ENCODE measurements around the gene LAMB4.

Gene LAMB4

GRCh38 chr7:108077709-108078108, 52.5 kb downstream of the LAMB4 start:
- DNase-seq = no peak

GRCh38 chr7:108076156-108076555, 54.0 kb downstream of the LAMB4 start:
- no peak for DNase-seq

GRCh38 chr7:108073305-108074070, 56.7 kb downstream of the LAMB4 start:
- peak; percentile 81 for DNase-seq

- no peak for DNase-seq
Measured at GRCh38 chr7:108072739-108073138, 57.4 kb downstream of the LAMB4 start.

- DNase-seq = no peak
Measured at GRCh38 chr7:108072116-108072515, 58.0 kb downstream of the LAMB4 start.

GRCh38 chr7:108071551-108071950, 58.6 kb downstream of the LAMB4 start:
- DNase-seq = peak; percentile 66

GRCh38 chr7:108069646-108070045, 60.5 kb downstream of the LAMB4 start:
- no peak for DNase-seq

GRCh38 chr7:108067844-108068243, 62.3 kb downstream of the LAMB4 start:
- DNase-seq = no peak

- DNase-seq = no peak
Measured at GRCh38 chr7:108066486-108066885, 63.7 kb downstream of the LAMB4 start.

- DNase-seq = no peak
Measured at GRCh38 chr7:108063520-108063933, 66.6 kb downstream of the LAMB4 start.

GRCh38 chr7:108062250-108063014, 67.7 kb downstream of the LAMB4 start:
- DNase-seq = no peak

GRCh38 chr7:108059526-108059925, 70.6 kb downstream of the LAMB4 start:
- no peak for DNase-seq

GRCh38 chr7:108057951-108058481, 72.1 kb downstream of the LAMB4 start:
- no peak for DNase-seq

- DNase-seq = no peak
Measured at GRCh38 chr7:108055611-108056021, 74.5 kb downstream of the LAMB4 start.

GRCh38 chr7:108054537-108054936, 75.6 kb downstream of the LAMB4 start:
- DNase-seq = no peak

- DNase-seq = no peak
Measured at GRCh38 chr7:108053250-108053649, 76.9 kb downstream of the LAMB4 start.

- no peak for DNase-seq
Measured at GRCh38 chr7:108051454-108051853, 78.7 kb downstream of the LAMB4 start.

- no peak for DNase-seq
Measured at GRCh38 chr7:108049962-108050361, 80.2 kb downstream of the LAMB4 start.

- DNase-seq = no peak
Measured at GRCh38 chr7:108048422-108048821, 81.7 kb downstream of the LAMB4 start.

GRCh38 chr7:108046952-108047506, 83.1 kb downstream of the LAMB4 start:
- DNase-seq = no peak

- DNase-seq = no peak
Measured at GRCh38 chr7:108045669-108046068, 84.5 kb downstream of the LAMB4 start.

GRCh38 chr7:108045154-108045553, 85.0 kb downstream of the LAMB4 start:
- no peak for DNase-seq

GRCh38 chr7:108044345-108044744, 85.8 kb downstream of the LAMB4 start:
- no peak for DNase-seq

- DNase-seq = no peak
Measured at GRCh38 chr7:108038986-108039385, 91.2 kb downstream of the LAMB4 start.
